Measurements from ENCODE around the gene NAT16. TPM values are rescaled to one million over a fixed set of nuclear protein-coding genes. Genes with fewer than 3 reads are reported as not detected.

Gene NAT16
- total and polyA plus RNA-seq, 2 of the 4 experiments (the other 2 are of a cell fraction), result 0.05 TPM; not detected in 1

DNA sequence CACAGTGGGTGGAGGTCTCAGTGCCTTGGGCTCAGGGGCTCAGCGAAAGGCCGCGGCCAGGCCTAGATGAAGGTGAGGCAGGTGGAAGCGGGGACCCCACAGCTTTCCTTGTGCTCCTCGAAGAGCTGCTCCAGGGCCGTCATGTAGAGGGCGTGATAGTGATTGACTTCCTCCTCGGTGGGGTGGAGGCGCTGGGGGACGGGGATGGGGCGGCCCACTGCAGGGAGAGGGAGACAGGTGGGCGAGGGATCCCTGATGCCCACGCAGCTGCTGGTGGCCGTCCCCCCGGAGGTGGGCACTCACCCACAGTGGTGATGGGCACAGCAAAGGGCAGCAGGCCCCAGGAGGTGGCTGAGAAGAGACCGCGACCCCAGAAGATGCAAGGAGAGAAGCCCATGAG lies 15.8 kb upstream of the NAT16 start:
- Histone ChIP-seq H2BK5ac (ENCODE audit: low read depth, low read length, poor library complexity, severe bottlenecking) (no peak overlapping the region), H4K20me1 (ENCODE audit: insufficient read depth, low read length) (no peaks in the 10 kb centered on the region), H3K36me3 (ENCODE audit: control insufficient read depth, insufficient read depth, low read length) (no peaks in the 10 kb centered on the region), H2BK15ac (ENCODE audit: low read depth, low read length) (no peak overlapping the region), H3K9me1 (ENCODE audit: insufficient read depth, low read length) (no peaks in the 10 kb centered on the region; the same call in 1 of the 2 replicates), H4K8ac (ENCODE audit: low read depth in 2 of 2, low read length in 2 of 2) (no peak overlapping the region), H3K4me1 (ENCODE audit: control insufficient read depth, insufficient read depth, low read length) (no peaks in the 10 kb centered on the region), H3K9ac (ENCODE audit: low read depth, low read length) (no peak overlapping the region), H2AK9ac (replicated peaks; ENCODE audit: low read depth, low read length, poor library complexity) (no peak overlapping the region), H3K23ac (ENCODE audit: low read depth, low read length) (no peak overlapping the region), H2AFZ (replicated peaks; ENCODE audit: low read length, poor library complexity) (no peak overlapping the region), H3K18ac (ENCODE audit: low read depth, low read length) (no peak overlapping the region), H3K4me3 (ENCODE audit: insufficient read depth, low read depth, low read length) (no peak overlapping the region), H3K56ac (ENCODE audit: extremely low read depth, insufficient read depth, low read length) (no peak overlapping the region), H2BK120ac (ENCODE audit: low read depth, low read length) (no peak overlapping the region), H4K91ac (ENCODE audit: insufficient read depth, low read depth, low read length) (no peak overlapping the region), H3K27ac (ENCODE audit: insufficient read depth, low read length) (no peak overlapping the region), H3K27me3 (ENCODE audit: control insufficient read depth, insufficient read depth, low read length) (peaks cover 24% of the 10 kb centered on the region), H4K5ac (ENCODE audit: low read depth, low read length) (no peak overlapping the region), H3K9me3 (ENCODE audit: control insufficient read depth, insufficient read depth, low read length) (0 out of 2 replicates have a peak, but pooled peaks cover 2% of the 10 kb centered on the region), H2AK5ac (ENCODE audit: low read depth, low read length) (no peak overlapping the region), H3K14ac (replicated peaks; ENCODE audit: low read depth, low read length) (no peak overlapping the region), H3K4me2 (ENCODE audit: low read depth, low read length) (no peak overlapping the region), H3K4ac (ENCODE audit: low read depth, low read length) (no peak overlapping the region), H2BK20ac (ENCODE audit: low read depth, low read length) (no peak overlapping the region), H3K79me1 (ENCODE audit: low read depth in 1 of 2, low read length in 2 of 2) (no peaks in the 10 kb centered on the region)
- POLR2A ChIA-PET (ENCODE audit: unreplicated experiment), result no interaction called here
- DNase-seq, result no peak
- ATAC-seq (ENCODE audit: low read depth), result no peak
- intact Hi-C loops (cut with micrococcal nuclease), result no loop called here
- in situ Hi-C loops (cut with MboI; ENCODE audit: low sequenced_read_pairs), result no loop called here
- TF ChIP-seq POLR2A (IDR thresholded peaks at IDR 0.05; ENCODE audit: low read depth, low read length), result no peak
- no peak for TF ChIP-seq BHLHE40 (IDR thresholded peaks at IDR 0.05; ENCODE audit: low read depth, low read length)
- no peak for TF ChIP-seq MXI1 (IDR thresholded peaks at IDR 0.05; ENCODE audit: borderline replicate concordance, low read depth, low read length)
- TF ChIP-seq, protein P1, sequence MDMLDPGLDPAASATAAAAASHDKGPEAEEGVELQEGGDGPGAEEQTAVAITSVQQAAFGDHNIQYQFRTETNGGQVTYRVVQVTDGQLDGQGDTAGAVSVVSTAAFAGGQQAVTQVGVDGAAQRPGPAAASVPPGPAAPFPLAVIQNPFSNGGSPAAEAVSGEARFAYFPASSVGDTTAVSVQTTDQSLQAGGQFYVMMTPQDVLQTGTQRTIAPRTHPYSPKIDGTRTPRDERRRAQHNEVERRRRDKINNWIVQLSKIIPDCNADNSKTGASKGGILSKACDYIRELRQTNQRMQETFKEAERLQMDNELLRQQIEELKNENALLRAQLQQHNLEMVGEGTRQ (IDR thresholded peaks at IDR 0.05; ENCODE audit: low read depth, low read length), result no peak
- TF ChIP-seq SMC3 (IDR thresholded peaks at IDR 0.05; ENCODE audit: low read depth, low read length), result no peak
- TF ChIP-seq CEBPB (IDR thresholded peaks at IDR 0.05; ENCODE audit: low read depth, low read length), result no peak
- CTCF ChIA-PET, result interaction anchor here (0.5 kb wide), 1 partner anchor 39 kb away, joined by 3 read pairs; no protein-coding TSS in a partner anchor
- dilution Hi-C loops (cut with HindIII; ENCODE audit: low sequenced_read_pairs, unreplicated experiment), result no loop called here
- 72% methylated on average over 9 of the region's 17 CpGs; no CpG with 5 or more reads in 1 of the 2 experiments for WGBS, 2 experiments (ENCODE audit: extremely low coverage in 2 of 2, insufficient read length in 1 of 2)
- no TSS peak for BruUV-seq (replicated peaks)
